DND-41 (cell line): Measurements from ENCODE around the gene BRIP1.

Experiments
- CTCF ChIP-seq: IDR thresholded peaks from 2 replicates; pipeline ENCODE4 v1.5.1; 2012; ENCODE audit warnings: borderline replicate concordance, low read length, moderate library complexity, mild to moderate bottlenecking; ENCODE audit not compliant: poor library complexity, severe bottlenecking; ENCODE audit errors: extremely low read depth
- EZH2 ChIP-seq: IDR thresholded peaks from 3 replicates; pipeline ENCODE4 v1.6.1; 2012; ENCODE audit warnings: borderline replicate concordance, low read depth, mild to moderate bottlenecking, moderate library complexity, low read length, inconsistent platforms; ENCODE audit not compliant: severe bottlenecking

DNA sequence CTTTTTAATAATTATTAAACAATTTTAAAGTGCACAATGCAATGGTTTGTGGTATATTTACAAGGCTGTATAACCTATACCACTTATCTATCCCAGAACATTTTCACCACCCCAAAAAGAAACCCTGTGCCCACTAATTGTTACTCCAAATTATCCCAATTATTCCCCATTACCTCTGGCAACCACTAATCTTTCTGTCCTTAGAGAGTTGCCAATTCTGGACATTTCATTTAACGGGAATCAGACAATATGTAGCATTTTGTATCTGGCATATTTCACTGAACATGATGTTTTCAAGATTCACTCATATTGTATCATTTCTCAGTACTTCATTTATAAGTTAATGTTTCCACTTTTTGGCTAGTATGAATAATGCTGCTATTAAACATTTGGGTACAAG lies 169.2 kb downstream of the BRIP1 start:
- no peak for TF ChIP-seq CTCF
- TF ChIP-seq EZH2 = no peak
